ENCODE measurements around the gene FRMD4B. TPM values are rescaled to one million over a fixed set of nuclear protein-coding genes. Genes with fewer than 3 reads are reported as not detected.

The FRMD4B gene
- polyA plus RNA-seq, 1 experiment, result 0.09 TPM

DNA sequence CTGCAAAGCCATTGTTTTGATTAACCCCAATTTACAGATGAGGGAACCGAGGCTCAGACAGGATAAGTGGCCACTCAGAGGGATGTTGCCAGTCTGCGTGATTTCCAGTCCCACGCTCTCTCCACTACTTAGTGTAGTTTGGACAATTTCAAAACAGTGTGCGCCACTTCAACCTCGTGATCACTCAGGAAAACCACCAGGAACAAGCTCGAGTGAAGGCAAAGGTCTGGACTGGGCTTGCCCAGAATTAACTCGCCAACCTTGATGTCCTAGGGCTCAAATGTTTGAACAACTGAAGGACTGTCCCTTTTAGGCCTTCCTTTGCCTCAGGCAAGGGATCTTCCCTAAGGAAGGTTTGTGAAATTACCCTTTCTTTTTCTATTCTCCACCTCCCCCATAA, 139.3 kb downstream of the FRMD4B start:
- CTCF ChIA-PET, result interaction anchor here (1.2 kb wide), 1 partner anchor 10 kb away, joined by 3 read pairs; no protein-coding TSS in a partner anchor
- no peak for DNase-seq (ENCODE audit: low read depth)
- H3K4me3 ChIP-seq (ENCODE audit: low read depth, low read length), result no peak overlapping the region
- H3K27me3 ChIP-seq (ENCODE audit: control insufficient read depth, insufficient read depth, low read length), result peaks cover 1% of the 10 kb centered on the region; the same call in 1 of the 2 replicates
- TF ChIP-seq, protein P1, sequence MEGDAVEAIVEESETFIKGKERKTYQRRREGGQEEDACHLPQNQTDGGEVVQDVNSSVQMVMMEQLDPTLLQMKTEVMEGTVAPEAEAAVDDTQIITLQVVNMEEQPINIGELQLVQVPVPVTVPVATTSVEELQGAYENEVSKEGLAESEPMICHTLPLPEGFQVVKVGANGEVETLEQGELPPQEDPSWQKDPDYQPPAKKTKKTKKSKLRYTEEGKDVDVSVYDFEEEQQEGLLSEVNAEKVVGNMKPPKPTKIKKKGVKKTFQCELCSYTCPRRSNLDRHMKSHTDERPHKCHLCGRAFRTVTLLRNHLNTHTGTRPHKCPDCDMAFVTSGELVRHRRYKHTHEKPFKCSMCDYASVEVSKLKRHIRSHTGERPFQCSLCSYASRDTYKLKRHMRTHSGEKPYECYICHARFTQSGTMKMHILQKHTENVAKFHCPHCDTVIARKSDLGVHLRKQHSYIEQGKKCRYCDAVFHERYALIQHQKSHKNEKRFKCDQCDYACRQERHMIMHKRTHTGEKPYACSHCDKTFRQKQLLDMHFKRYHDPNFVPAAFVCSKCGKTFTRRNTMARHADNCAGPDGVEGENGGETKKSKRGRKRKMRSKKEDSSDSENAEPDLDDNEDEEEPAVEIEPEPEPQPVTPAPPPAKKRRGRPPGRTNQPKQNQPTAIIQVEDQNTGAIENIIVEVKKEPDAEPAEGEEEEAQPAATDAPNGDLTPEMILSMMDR (IDR thresholded peaks at IDR 0.05; ENCODE audit: insufficient read depth, low read depth, low read length), result no peak
- no peaks in the 10 kb centered on the region for H3K36me3 ChIP-seq (ENCODE audit: control insufficient read depth, insufficient read depth, low read length)
- POLR2A ChIA-PET, result no interaction called here

DNA sequence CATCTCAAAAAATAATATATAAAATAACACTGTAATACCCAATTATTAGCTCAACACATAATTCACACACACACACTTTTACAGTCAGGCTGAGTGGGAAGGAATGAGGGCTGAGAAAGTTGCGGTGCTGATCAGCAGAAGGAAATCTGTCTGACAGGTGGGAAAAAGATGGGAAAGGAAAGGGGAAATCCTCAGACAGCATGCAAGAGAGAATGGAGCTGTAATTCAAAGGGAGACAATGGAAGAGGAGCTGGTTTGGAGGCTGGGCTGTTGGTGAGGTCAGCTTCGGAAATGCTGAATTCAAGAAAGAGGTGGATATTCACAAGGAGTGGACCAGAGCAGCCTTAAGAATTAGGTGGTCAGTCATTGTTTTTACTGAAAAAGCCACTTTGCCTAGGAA, 141.8 kb downstream of the FRMD4B start:
- POLR2A ChIA-PET, result no interaction called here
- Histone ChIP-seq H3K4me3 (ENCODE audit: low read depth, low read length) (no peak overlapping the region), H3K36me3 (ENCODE audit: control insufficient read depth, insufficient read depth, low read length) (no peaks in the 10 kb centered on the region), H3K27me3 (ENCODE audit: control insufficient read depth, insufficient read depth, low read length) (peaks cover 3% of the 10 kb centered on the region; the same call in 1 of the 2 replicates)
- no peak for DNase-seq (ENCODE audit: low read depth)
- TF ChIP-seq, protein P1 (IDR thresholded peaks at IDR 0.05; ENCODE audit: insufficient read depth, low read depth, low read length), result no peak
- CTCF ChIA-PET, result no interaction called here

DNA sequence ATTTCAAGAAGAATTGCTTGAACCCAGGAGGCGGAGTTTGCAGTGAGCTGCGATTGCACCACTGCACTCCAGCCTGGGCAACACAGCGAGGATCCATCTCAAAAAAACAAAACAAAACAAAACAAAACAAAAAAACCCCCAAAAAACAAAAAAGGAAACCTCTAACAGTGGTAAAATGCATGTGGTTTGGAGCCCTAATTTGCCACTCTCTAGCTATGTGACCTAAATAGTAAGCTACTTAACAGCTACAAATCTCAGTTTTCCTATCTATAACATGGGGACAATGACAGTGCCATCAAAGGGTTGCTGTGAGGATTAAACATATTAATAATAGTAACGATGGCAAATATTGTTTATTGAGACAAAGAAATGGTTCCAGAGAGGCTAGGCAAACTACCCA, 144.1 kb downstream of the FRMD4B start:
- Histone ChIP-seq H3K4me3 (ENCODE audit: low read depth, low read length) (no peak overlapping the region), H3K36me3 (ENCODE audit: control insufficient read depth, insufficient read depth, low read length) (no peaks in the 10 kb centered on the region), H3K27me3 (ENCODE audit: control insufficient read depth, insufficient read depth, low read length) (peaks cover 3% of the 10 kb centered on the region; the same call in 1 of the 2 replicates)
- TF ChIP-seq, protein P1 (IDR thresholded peaks at IDR 0.05; ENCODE audit: insufficient read depth, low read depth, low read length), result no peak
- DNase-seq (ENCODE audit: low read depth), result no peak
- CTCF ChIA-PET, result interaction anchor here (1.0 kb wide), 1 partner anchor 25 kb away, joined by 3 read pairs; no protein-coding TSS in a partner anchor
- POLR2A ChIA-PET, result no interaction called here

DNA sequence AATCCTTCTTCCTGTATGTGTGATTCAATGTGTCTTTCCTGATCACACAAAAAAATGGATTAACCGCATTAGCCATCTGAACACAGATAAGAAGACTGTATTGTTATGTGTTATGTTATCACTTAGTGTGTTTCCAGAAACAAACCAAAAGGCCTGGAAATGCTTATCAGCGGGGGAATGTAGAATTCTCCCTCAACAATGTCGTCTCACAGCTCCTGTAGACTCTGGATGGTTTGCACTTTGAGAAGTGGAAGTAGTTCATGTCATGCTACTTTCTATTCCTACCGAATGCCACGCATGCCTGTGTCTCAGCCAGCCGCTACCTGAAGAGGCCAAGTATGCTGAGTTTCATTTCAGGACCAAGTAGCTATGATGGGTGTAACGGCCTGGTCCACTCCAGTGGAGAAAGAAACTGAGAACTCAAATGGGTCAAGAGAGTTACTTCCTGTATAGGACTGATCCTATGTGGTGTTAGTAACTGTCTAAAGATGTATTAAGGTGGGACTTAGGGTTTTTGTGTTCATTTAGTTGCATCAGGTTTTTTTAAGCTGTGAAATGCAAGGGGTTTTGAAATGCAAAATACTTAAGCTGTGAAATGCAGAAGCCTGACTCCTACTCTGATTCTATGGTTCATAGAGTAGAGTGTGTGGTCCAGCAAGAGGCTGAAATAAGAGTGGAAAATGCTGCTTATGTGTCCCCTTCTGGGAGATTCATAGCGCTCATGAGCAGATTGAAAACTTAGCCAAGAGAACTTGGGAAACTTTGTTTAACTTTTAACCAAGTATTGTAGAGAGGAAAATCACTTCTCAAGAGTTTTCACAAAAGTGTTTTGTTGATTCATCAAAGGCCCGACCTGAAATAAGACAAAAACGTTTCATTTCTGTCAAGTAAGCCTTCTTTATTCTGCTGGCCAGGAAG, 145.0 kb downstream of the FRMD4B start:
- CTCF ChIA-PET, result interaction anchor here (1.0 kb wide), 1 partner anchor 25 kb away, joined by 3 read pairs; no protein-coding TSS in a partner anchor
- POLR2A ChIA-PET, result no interaction called here
- H3K4me3 ChIP-seq (ENCODE audit: low read depth, low read length), result no peak overlapping the region
- TF ChIP-seq, protein P1 (IDR thresholded peaks at IDR 0.05; ENCODE audit: insufficient read depth, low read depth, low read length), result no peak
- no peak for DNase-seq (ENCODE audit: low read depth)
- no peaks in the 10 kb centered on the region for H3K36me3 ChIP-seq (ENCODE audit: control insufficient read depth, insufficient read depth, low read length)
- peaks cover 3% of the 10 kb centered on the region; the same call in 1 of the 2 replicates for H3K27me3 ChIP-seq (ENCODE audit: control insufficient read depth, insufficient read depth, low read length)

DNA sequence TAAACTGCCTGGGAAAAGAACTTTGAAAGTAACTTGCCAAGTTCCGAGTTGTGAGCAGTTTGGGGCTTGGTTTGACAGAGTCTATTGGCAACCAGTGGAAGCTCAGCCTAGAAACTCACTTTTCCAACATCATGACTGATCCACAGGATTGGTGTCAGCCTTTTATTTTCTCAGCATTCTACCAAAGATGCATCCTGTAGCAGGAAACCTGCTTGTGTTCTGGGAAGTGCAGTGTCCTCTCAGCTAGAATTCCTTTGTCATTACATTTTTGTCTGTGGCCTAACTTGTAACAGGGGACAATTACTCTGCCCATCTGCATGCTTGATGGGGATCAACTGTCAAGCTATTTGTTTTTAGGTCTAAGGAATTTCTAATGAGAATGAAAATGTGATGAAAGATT, 146.8 kb downstream of the FRMD4B start:
- DNase-seq (ENCODE audit: low read depth), result no peak
- ChIA-PET POLR2A (no interaction called here), CTCF (interaction anchor here (0.6 to 1.1 kb wide), 2 partner anchors 133 to 712 kb away, joined by 3 read pairs; no protein-coding TSS in a partner anchor)
- H3K36me3 ChIP-seq (ENCODE audit: control insufficient read depth, insufficient read depth, low read length), result no peaks in the 10 kb centered on the region
- H3K4me3 ChIP-seq (ENCODE audit: low read depth, low read length), result no peak overlapping the region
- TF ChIP-seq, protein P1 (IDR thresholded peaks at IDR 0.05; ENCODE audit: insufficient read depth, low read depth, low read length), result no peak
- H3K27me3 ChIP-seq (ENCODE audit: control insufficient read depth, insufficient read depth, low read length), result peaks cover 1% of the 10 kb centered on the region

All from BJ (cell line).